Cerebellar cortex (tissue), 1 donor: ENCODE measurements around the gene NLRP6.
A peak's percentile ranks its signal among the peaks of the same experiment; 100 is the strongest.
"Not testable (repeated sequence)": the region's sequence is repeated elsewhere in the genome, so short reads cannot be mapped to it uniquely, and the experiment has no call there.

Source experiments
- DNase-seq: peaks from one replicate; pipeline ENCODE4 v3.0.0-alpha.2; 2015; ENCODE audit warnings: low spot score

NLRP6 gene

GRCh38 chr11:282171-282570 is 4.0 kb downstream of the NLRP6 start:
- no peak for DNase-seq

- no peak for DNase-seq
Observed at GRCh38 chr11:282630-283360, 4.6 kb downstream of the NLRP6 start.

GRCh38 chr11:283405-284104 is 5.3 kb downstream of the NLRP6 start:
- DNase-seq = no peak

GRCh38 chr11:284105-285020 is 6.2 kb downstream of the NLRP6 start:
- no peak for DNase-seq

GRCh38 chr11:285021-285893 is 7.0 kb downstream of the NLRP6 start:
- no peak for DNase-seq

GRCh38 chr11:285894-286220 is 7.7 kb downstream of the NLRP6 start:
- DNase-seq = no peak

- DNase-seq = not testable (repeated sequence)
Observed at GRCh38 chr11:286977-287820, 9.0 kb downstream of the NLRP6 start.

- DNase-seq = no peak
Observed at GRCh38 chr11:287821-288477, 9.7 kb downstream of the NLRP6 start.

GRCh38 chr11:288478-289397 is 10.5 kb downstream of the NLRP6 start, which contains the start of gene PGGHG:
Gene PGGHG, plus strand, starts transcription at chr11:289126. Its CDS starts 691 bp downstream, at chr11:289817.
- DNase-seq = peak; percentile 11

- DNase-seq = no peak
Observed at GRCh38 chr11:289398-289711, 11.1 kb downstream of the NLRP6 start.

GRCh38 chr11:289712-290620 is 11.8 kb downstream of the NLRP6 start:
- DNase-seq = no peak

GRCh38 chr11:290621-291231 is 12.5 kb downstream of the NLRP6 start:
- DNase-seq = no peak

- no peak for DNase-seq
Observed at GRCh38 chr11:291281-292210, 13.3 kb downstream of the NLRP6 start.

GRCh38 chr11:292211-293121 is 14.3 kb downstream of the NLRP6 start:
- DNase-seq = no peak

GRCh38 chr11:293271-293851 is 15.2 kb downstream of the NLRP6 start:
- DNase-seq = no peak
